Peyer's patch (tissue), 4 donors: ENCODE data around the gene NAV2. TPM values are rescaled to one million over a fixed set of nuclear protein-coding genes. Genes with fewer than 3 reads are reported as not detected.

Experiments used
- DNase-seq, 3 donors: peaks; one replicate each; pipeline ENCODE4 v3.0.0-alpha.2; 2017 to 2019
- H3K27ac ChIP-seq, 4 donors: fragments of 200-600 bp; sonication (generic); one replicate each; pipeline ENCODE4 v1.5.1; 2016 to 2019
- H3K27me3 ChIP-seq, 2 donors: fragments of 200-600 bp; sonication (generic); one replicate each; pipeline ENCODE4 v1.5.1; 2019
- H3K36me3 ChIP-seq, 3 donors: fragments of 200-600 bp; sonication (generic); one replicate each; pipeline ENCODE4 v1.5.1; 2016 to 2019
- H3K4me1 ChIP-seq, 4 donors: fragments of 200-600 bp; sonication (generic); one replicate each; pipeline ENCODE4 v1.5.1; 2016 to 2019
- H3K4me3 ChIP-seq, 4 donors: fragments of 200-600 bp; sonication (generic); 1 replicate in 3 of 4; 2 replicates in 1 of 4; pipeline ENCODE4 v1.5.1; 2016 to 2019; ENCODE audit warnings: mild to moderate bottlenecking in 1 of 4
- H3K9me3 ChIP-seq, 4 donors: fragments of 200-600 bp; sonication (generic); one replicate each; pipeline ENCODE4 v1.5.1; 2016 to 2019; ENCODE audit warnings: mild to moderate bottlenecking in 1 of 4
- POLR2A ChIP-seq, 2 donors: fragments of 450-650 bp; IDR thresholded peaks; one replicate each; pipeline ENCODE4 v1.5.1; 2017; ENCODE audit warnings: antibody characterized with exemption in 2 of 2, mild to moderate bottlenecking in 2 of 2, moderate library complexity in 2 of 2
- total RNA-seq, 4 donors: library from RNA; depleted of rRNA; stranded (reverse); fragments of >200 nt; gene quantifications; one replicate each; pipeline ENCODE4 v1.1.0, GENCODE V29; 2016
- TF ChIP-seq, protein P1 (sequence below), 6 experiments: fragments of 450-650 bp in 4 of 6; fragments of 200-600 bp in 2 of 6; sonication (generic) in 1 of 6; IDR thresholded peaks; one replicate each; pipeline ENCODE4 v1.5.1; 2017 to 2019; ENCODE audit warnings: antibody characterized with exemption in 6 of 6, mild to moderate bottlenecking in 3 of 6, moderate library complexity in 1 of 6

The NAV2 gene
- total RNA-seq, 4 donors from 2014 or later: 6.0 to 48.7 (median 20.1) TPM

GRCh38 chr11:19980957-19981669 lies 268.5 kb downstream of the NAV2 start:
- no peaks in the 10 kb centered on the region for H3K9me3 ChIP-seq
- H3K4me3 ChIP-seq: no peak overlapping the region
- DNase-seq: no peak
- peaks cover 0 to 7% (median 0%) of the 10 kb centered on the region in 4 donors for H3K4me1 ChIP-seq
- H3K27me3 ChIP-seq: no peaks in the 10 kb centered on the region
- TF ChIP-seq, protein P1, sequence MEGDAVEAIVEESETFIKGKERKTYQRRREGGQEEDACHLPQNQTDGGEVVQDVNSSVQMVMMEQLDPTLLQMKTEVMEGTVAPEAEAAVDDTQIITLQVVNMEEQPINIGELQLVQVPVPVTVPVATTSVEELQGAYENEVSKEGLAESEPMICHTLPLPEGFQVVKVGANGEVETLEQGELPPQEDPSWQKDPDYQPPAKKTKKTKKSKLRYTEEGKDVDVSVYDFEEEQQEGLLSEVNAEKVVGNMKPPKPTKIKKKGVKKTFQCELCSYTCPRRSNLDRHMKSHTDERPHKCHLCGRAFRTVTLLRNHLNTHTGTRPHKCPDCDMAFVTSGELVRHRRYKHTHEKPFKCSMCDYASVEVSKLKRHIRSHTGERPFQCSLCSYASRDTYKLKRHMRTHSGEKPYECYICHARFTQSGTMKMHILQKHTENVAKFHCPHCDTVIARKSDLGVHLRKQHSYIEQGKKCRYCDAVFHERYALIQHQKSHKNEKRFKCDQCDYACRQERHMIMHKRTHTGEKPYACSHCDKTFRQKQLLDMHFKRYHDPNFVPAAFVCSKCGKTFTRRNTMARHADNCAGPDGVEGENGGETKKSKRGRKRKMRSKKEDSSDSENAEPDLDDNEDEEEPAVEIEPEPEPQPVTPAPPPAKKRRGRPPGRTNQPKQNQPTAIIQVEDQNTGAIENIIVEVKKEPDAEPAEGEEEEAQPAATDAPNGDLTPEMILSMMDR (IDR thresholded peaks at IDR 0.05): no peak
- no peak for TF ChIP-seq POLR2A (IDR thresholded peaks at IDR 0.05)
- H3K27ac ChIP-seq: peak overlapping the region in 1 of 4 donors; percentile 43
- no peaks in the 10 kb centered on the region for H3K36me3 ChIP-seq

DNA sequence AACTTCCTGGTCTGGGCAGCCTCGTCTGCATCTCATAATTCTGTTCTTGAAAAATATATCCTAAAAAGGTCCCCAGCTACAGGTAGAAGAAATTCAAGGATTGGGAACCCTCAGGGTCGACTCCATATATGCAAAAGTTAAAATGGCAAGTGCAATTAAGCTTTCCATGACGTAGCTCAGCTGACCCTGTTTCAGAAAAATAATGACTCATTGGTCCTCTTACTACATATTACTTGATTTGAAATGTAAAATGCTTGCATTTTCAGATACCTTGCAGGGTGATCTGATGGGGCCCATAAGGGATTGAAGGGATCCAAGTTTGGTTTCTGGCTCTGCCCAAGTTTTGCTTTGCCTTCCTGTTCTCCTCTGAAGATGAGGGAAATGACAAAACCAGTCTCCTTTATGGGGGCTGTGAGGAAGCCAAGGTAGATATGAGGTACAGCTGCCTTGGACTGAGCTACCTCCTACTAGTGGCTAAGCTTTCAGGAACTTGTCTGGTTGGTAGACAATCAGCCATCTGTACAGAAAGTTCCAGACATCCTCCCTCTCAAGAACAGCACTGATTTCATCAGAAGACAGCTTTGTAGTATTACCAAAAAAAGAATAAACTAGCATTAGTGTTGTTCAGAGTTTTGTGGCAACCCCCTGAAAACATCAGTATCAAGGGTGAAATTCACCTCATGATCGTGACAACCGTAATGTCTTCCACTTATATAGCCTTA lies 270.3 kb downstream of the NAV2 start:
- no peaks in the 10 kb centered on the region for H3K36me3 ChIP-seq
- H3K4me3 ChIP-seq: no peak overlapping the region
- peaks cover 0 to 7% (median 0%) of the 10 kb centered on the region in 4 donors for H3K4me1 ChIP-seq
- no peak overlapping the region for H3K27ac ChIP-seq
- H3K9me3 ChIP-seq: no peaks in the 10 kb centered on the region
- DNase-seq: no peak
- no peak for TF ChIP-seq POLR2A (IDR thresholded peaks at IDR 0.05)
- TF ChIP-seq, protein P1 (IDR thresholded peaks at IDR 0.05): no peak
- no peaks in the 10 kb centered on the region for H3K27me3 ChIP-seq

DNA sequence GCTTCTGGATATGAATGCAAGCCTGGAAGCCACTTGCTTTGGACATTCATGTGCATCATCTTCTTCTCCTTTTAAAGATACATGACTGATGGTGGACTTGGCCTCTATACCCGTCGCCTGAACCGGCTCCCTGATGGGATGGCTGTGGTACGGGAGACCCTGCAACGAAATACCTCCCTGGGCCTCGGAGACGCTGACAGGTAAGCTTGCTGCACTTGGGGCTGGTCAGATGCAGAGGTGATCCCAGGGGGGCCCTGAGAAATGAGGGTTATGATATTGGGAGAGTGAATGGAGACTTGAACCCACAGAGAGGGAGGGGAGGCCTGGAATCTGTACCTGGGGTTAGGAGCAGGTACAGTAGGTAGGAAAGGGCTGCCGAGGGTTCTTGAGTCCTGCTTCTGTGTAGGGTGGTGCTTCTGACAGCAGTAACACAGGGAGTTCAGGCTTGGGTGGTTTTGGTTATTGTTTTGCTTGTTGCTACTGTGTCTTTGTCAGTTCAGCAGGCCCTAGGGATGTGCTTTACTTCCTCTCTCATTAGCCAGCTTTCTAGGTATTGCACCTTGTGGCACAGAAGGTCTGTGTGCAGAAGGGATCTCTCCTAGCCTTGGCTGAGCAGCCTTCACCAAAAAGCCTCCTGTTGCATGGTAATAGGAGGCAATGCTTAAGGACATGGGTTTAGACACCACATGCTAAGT lies 271.6 kb downstream of the NAV2 start:
- H3K27ac ChIP-seq: no peak overlapping the region
- peaks cover 0 to 13% (median 0%) of the 10 kb centered on the region in 4 donors for H3K4me1 ChIP-seq
- H3K27me3 ChIP-seq: no peaks in the 10 kb centered on the region
- no peak overlapping the region for H3K4me3 ChIP-seq
- DNase-seq: no peak
- TF ChIP-seq, protein P1 (IDR thresholded peaks at IDR 0.05): no peak
- TF ChIP-seq POLR2A (IDR thresholded peaks at IDR 0.05): no peak
- no peaks in the 10 kb centered on the region for H3K9me3 ChIP-seq
- H3K36me3 ChIP-seq: no peaks in the 10 kb centered on the region

- Histone ChIP-seq H3K9me3 (no peaks in the 10 kb centered on the region), H3K36me3 (no peaks in the 10 kb centered on the region), H3K27ac (no peak overlapping the region), H3K4me1 (peaks cover 0 to 15% (median 0%) of the 10 kb centered on the region in 4 donors), H3K27me3 (no peaks in the 10 kb centered on the region), H3K4me3 (no peak overlapping the region)
- no peak for DNase-seq
- TF ChIP-seq, protein P1 (IDR thresholded peaks at IDR 0.05): no peak
- TF ChIP-seq POLR2A (IDR thresholded peaks at IDR 0.05): no peak
Measured at GRCh38 chr11:19985111-19985510, 272.5 kb downstream of the NAV2 start.

DNA sequence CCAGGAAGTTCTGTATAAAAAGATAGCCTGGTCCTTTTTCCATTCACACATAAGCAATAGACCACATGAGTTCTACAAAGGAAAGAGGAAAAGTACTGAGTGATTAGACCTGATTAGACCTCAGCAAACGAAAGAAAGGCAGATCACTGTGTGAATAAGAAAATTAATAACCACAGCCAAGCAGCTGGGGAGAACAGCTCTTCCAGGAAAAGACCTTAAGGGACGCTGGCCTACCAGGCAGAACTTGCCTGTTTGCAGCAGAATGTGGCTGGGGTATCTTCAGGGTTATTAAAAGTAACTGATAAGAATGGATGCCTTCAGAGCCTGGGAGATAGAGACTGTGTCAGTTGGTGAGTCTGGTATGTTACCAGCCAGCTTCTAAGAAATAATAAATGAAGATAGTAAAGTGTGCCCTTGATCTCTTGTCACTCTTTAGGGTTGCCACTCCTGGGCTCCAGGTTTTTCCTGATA lies 274.7 kb downstream of the NAV2 start:
- Histone ChIP-seq H3K4me3 (no peak overlapping the region), H3K4me1 (peaks cover 0 to 8% (median 0%) of the 10 kb centered on the region in 4 donors), H3K27ac (peak overlapping the region in 2 of 4 donors; percentile 11 to 57), H3K9me3 (no peaks in the 10 kb centered on the region), H3K27me3 (no peaks in the 10 kb centered on the region), H3K36me3 (no peaks in the 10 kb centered on the region)
- peak in 1 of 2 donors; percentile 8 for TF ChIP-seq POLR2A (IDR thresholded peaks at IDR 0.05)
- TF ChIP-seq, protein P1 (IDR thresholded peaks at IDR 0.05): no peak
- DNase-seq: peak in 1 of 3 donors; percentile 48
